ENCODE results near the gene POLK.
A peak's percentile ranks its signal among the peaks of the same experiment; 100 is the strongest.
"Not testable (repeated sequence)": the region's sequence is repeated elsewhere in the genome, so short reads cannot be mapped to it uniquely, and the experiment has no call there.

The POLK gene

GRCh38 chr5:75510836-75511434 is 756 bp upstream of the POLK start:
- DNase-seq: peak in 1 of 2 experiments; percentile 9

GRCh38 chr5:75512383-75513074 is 838 bp downstream of the POLK start:
- DNase-seq: no peak

- no peak for DNase-seq
Observed at GRCh38 chr5:75513841-75514240, 2.1 kb downstream of the POLK start.

- DNase-seq: no peak
Observed at GRCh38 chr5:75514323-75514722, 2.6 kb downstream of the POLK start.

- DNase-seq: no peak
Observed at GRCh38 chr5:75519761-75520160, 8.1 kb downstream of the POLK start.

- DNase-seq: no peak
Observed at GRCh38 chr5:75521195-75521594, 9.5 kb downstream of the POLK start.

- no peak for DNase-seq
Observed at GRCh38 chr5:75522025-75522424, 10.3 kb downstream of the POLK start.

GRCh38 chr5:75522542-75522941 is 10.9 kb downstream of the POLK start:
- no peak for DNase-seq

- DNase-seq: no peak
Observed at GRCh38 chr5:75523275-75523674, 11.6 kb downstream of the POLK start.

GRCh38 chr5:75524071-75524470 is 12.4 kb downstream of the POLK start:
- no peak for DNase-seq

GRCh38 chr5:75524591-75524990 is 12.9 kb downstream of the POLK start:
- no peak for DNase-seq

GRCh38 chr5:75525344-75525743 is 13.7 kb downstream of the POLK start:
- DNase-seq: no peak

GRCh38 chr5:75526070-75526469 is 14.4 kb downstream of the POLK start:
- DNase-seq: no peak

GRCh38 chr5:75529185-75529584 is 17.5 kb downstream of the POLK start:
- DNase-seq: no peak

- no peak for DNase-seq
Observed at GRCh38 chr5:75532190-75532589, 20.5 kb downstream of the POLK start.

GRCh38 chr5:75533716-75534115 is 22.0 kb downstream of the POLK start:
- not testable (repeated sequence) for DNase-seq

GRCh38 chr5:75534734-75535133 is 23.0 kb downstream of the POLK start:
- no peak for DNase-seq

- DNase-seq: no peak
Observed at GRCh38 chr5:75536147-75536546, 24.5 kb downstream of the POLK start.

GRCh38 chr5:75536694-75537360 is 25.1 kb downstream of the POLK start:
- no peak for DNase-seq

GRCh38 chr5:75538211-75538610 is 26.5 kb downstream of the POLK start:
- DNase-seq: no peak

GRCh38 chr5:75545131-75545530 is 33.4 kb downstream of the POLK start:
- DNase-seq: no peak

- DNase-seq: no peak
Observed at GRCh38 chr5:75546830-75547229, 35.1 kb downstream of the POLK start.

GRCh38 chr5:75547812-75548211 is 36.1 kb downstream of the POLK start:
- no peak for DNase-seq

- no peak for DNase-seq
Observed at GRCh38 chr5:75550597-75550996, 38.9 kb downstream of the POLK start.
